Ovary (tissue), 9 donors: ENCODE measurements around the gene SPTY2D1. TPM values are rescaled to one million over a fixed set of nuclear protein-coding genes. Genes with fewer than 3 reads are reported as not detected.
"Not testable (repeated sequence)": the region's sequence is repeated elsewhere in the genome, so short reads cannot be mapped to it uniquely, and the experiment has no call there.

Experiments used
- DNase-seq, 5 donors: peaks; one replicate each; pipeline ENCODE4 v3.0.0-alpha.2; 2019 to 2020
- H3K27ac ChIP-seq, 2 donors: fragments of 200-600 bp; one replicate each; pipeline versions ENCODE4 v1.5.1 to v1.8.0; 2019 to 2022
- H3K27me3 ChIP-seq: fragments of 200-600 bp; one replicate; pipeline ENCODE4 v1.8.0; 2022
- H3K36me3 ChIP-seq: fragments of 200-600 bp; sonication (generic); one replicate; pipeline ENCODE4 v1.5.1; 2019
- H3K4me1 ChIP-seq: one replicate; pipeline ENCODE4 v1.8.1; 2013; ENCODE audit warnings: mild to moderate bottlenecking, moderate library complexity; ENCODE audit not compliant: insufficient read depth
- H3K4me3 ChIP-seq: fragments of 200-600 bp; sonication (generic); one replicate; pipeline ENCODE4 v1.5.1; 2017
- H3K9me3 ChIP-seq, 2 donors: fragments of 200-600 bp in 1 of 2; sonication (generic) in 1 of 2; one replicate each; pipeline versions ENCODE4 v1.5.1 to v1.8.1; 2013 to 2019; ENCODE audit warnings: mild to moderate bottlenecking in 1 of 2, moderate library complexity in 1 of 2
- CTCF ChIP-seq, 3 donors: fragments of 450-650 bp in 2 of 3; fragments of 200-600 bp in 1 of 3; IDR thresholded peaks; one replicate each; pipeline versions ENCODE4 v1.5.1 to v1.8.0; 2016 to 2022; ENCODE audit warnings: antibody characterized with exemption in 3 of 3, mild to moderate bottlenecking in 1 of 3
- EP300 ChIP-seq: sonication (generic); formaldehyde crosslinking; IDR thresholded peaks from one replicate; pipeline ENCODE4 v1.6.1; 2017; ENCODE audit warnings: antibody characterized with exemption
- POLR2A ChIP-seq: fragments of 450-650 bp; IDR thresholded peaks from one replicate; pipeline ENCODE4 v1.6.1; 2017; ENCODE audit warnings: antibody characterized with exemption, mild to moderate bottlenecking, moderate library complexity
- WGBS, 3 donors: extraction: QIAGEN DNeasy Blood & Tissue Kit in 1 of 3; methylation state at CpG; one replicate each; pipeline versions ENCODE4 v1.1.5 to v1.1.7; 2013 to 2017; 5-methylcytosine and 5-hydroxymethylcytosine counted together
- intact Hi-C, 4 donors: fragments of 100-400 bp; cut with DNase I; formaldehyde crosslinking; loops; one replicate each; pipeline versions ENCODE4 v1.11.0 to v1.15.1; 2022 to 2023
- polyA plus RNA-seq, 2 donors: library from polyadenylated mRNA; stranded (reverse); fragments of 200-250 nt in 1 of 2; fragments of 350-450 nt in 1 of 2; fragmentation: Illumina TruSeq in 1 of 2; extraction: RNeasy Lipid Tissue Mini Kit (QIAGEN cat#74804) in 1 of 2; gene quantifications; one replicate each; pipeline ENCODE4 v1.2.3, GENCODE V29; 2013 to 2014
- total RNA-seq, 7 donors: library from RNA; depleted of rRNA in 2 of 7; stranded (reverse); fragments of >200 nt in 2 of 7; fragmentation: NEBNext Ultra II Directional in 3 of 7; extraction: Animal tissue kit (Norgen Biotek cat#: 25700) in 3 of 7; gene quantifications; one replicate each; pipeline versions ENCODE4 v1.1.0 to v1.2.4, GENCODE V29; 2016 to 2023
- donor health status: DM: no; HTN: no; CAD: no; lungs with moderate emphysema.
- donor health status: DM: no; HTN: no; CAD: no.
- donor health status: Bipolar disorder and iron deficiency.
- donor health status: DM: yes; HTN: yes; CAD: no.
- donor health status: DM: no; HTN: no; CAD: no.
- donor health status: DM: yes; HTN: yes; CAD: no.

Gene SPTY2D1
- total and polyA plus RNA-seq, 9 donors: 8.2 to 25.2 (median 19.0) TPM

- no peaks in the 10 kb centered on the region for H3K36me3 ChIP-seq
- H3K27me3 ChIP-seq: no peaks in the 10 kb centered on the region
- H3K27ac ChIP-seq: no peak overlapping the region
- DNase-seq: no peak
- intact Hi-C loops: no loop called here
- no peaks in the 10 kb centered on the region for H3K4me1 ChIP-seq
- WGBS, 3 donors: 62 to 65% (median 64%) methylated on average over 4 of the region's 4 CpGs
- no peak overlapping the region for H3K4me3 ChIP-seq
- no peaks in the 10 kb centered on the region for H3K9me3 ChIP-seq
- no peak for TF ChIP-seq POLR2A
- TF ChIP-seq EP300: no peak
- no peak for TF ChIP-seq CTCF (IDR thresholded peaks at IDR 0.05)
Measured at GRCh38 chr11:18676803-18677202, 42.7 kb upstream of the SPTY2D1 start.

GRCh38 chr11:18672209-18672608 is 38.1 kb upstream of the SPTY2D1 start:
- intact Hi-C loops, H3K4me1 ChIP-seq: not testable (repeated sequence)

GRCh38 chr11:18671246-18671645 is 37.1 kb upstream of the SPTY2D1 start:
- TF ChIP-seq POLR2A (no peak), EP300 (no peak), CTCF (IDR thresholded peaks at IDR 0.05) (no peak)
- intact Hi-C loops: no loop called here
- Histone ChIP-seq H3K4me1 (no peaks in the 10 kb centered on the region), H3K27me3 (no peaks in the 10 kb centered on the region), H3K27ac (no peak overlapping the region), H3K4me3 (no peak overlapping the region), H3K36me3 (no peaks in the 10 kb centered on the region), H3K9me3 (no peaks in the 10 kb centered on the region)
- DNase-seq: no peak
- 76 to 89% (median 83%) methylated on average over 2 of the region's 2 CpGs for WGBS, 3 donors

More at GRCh38 chr11:18672209-18672608, 38.1 kb upstream of the SPTY2D1 start:
- not testable (repeated sequence) for DNase-seq, H3K36me3 ChIP-seq, H3K27me3 ChIP-seq, H3K9me3 ChIP-seq, H3K27ac ChIP-seq, H3K4me3 ChIP-seq
- 85 to 92% (median 90%) methylated on average over 7 of the region's 7 CpGs for WGBS, 3 donors

GRCh38 chr11:18669711-18670110 is 35.6 kb upstream of the SPTY2D1 start:
- TF ChIP-seq POLR2A (no peak), EP300 (no peak), CTCF (IDR thresholded peaks at IDR 0.05) (no peak)
- Histone ChIP-seq H3K4me3 (no peak overlapping the region), H3K4me1 (no peaks in the 10 kb centered on the region), H3K27me3 (no peaks in the 10 kb centered on the region), H3K27ac (no peak overlapping the region), H3K9me3 (no peaks in the 10 kb centered on the region), H3K36me3 (no peaks in the 10 kb centered on the region)
- DNase-seq: no peak
- WGBS, 3 donors: 71 to 76% (median 74%) methylated on average over 4 of the region's 4 CpGs
- intact Hi-C loops: no loop called here

DNA sequence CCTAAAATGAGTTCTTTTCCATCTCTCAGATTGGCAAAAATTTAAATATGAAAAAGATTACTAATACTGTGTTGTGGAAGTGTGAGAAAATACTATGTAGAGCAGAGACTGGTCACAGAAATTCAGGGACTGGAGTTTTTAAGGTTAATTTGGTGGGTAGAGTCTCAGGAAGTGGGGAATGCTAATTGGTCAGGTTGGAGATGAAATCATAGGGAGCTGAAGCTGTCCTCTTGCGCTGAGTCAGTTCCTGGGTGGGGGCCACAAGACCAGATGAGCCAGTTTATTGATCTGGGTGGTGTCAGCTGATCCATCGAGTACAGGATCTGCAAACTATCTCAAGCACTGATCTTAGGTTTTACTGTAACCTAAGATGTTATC is 35.1 kb upstream of the SPTY2D1 start:
- Histone ChIP-seq H3K9me3 (no peaks in the 10 kb centered on the region), H3K4me1 (no peaks in the 10 kb centered on the region), H3K4me3 (no peak overlapping the region), H3K27ac (no peak overlapping the region), H3K27me3 (no peaks in the 10 kb centered on the region), H3K36me3 (no peaks in the 10 kb centered on the region)
- WGBS, 3 donors: 33 to 52% (median 40%) methylated on average over 2 of the region's 2 CpGs
- TF ChIP-seq CTCF (IDR thresholded peaks at IDR 0.05) (no peak), EP300 (no peak), POLR2A (no peak)
- intact Hi-C loops: no loop called here
- no peak for DNase-seq
